GM12878 (cell line): ENCODE data around the gene POFUT2. TPM values are rescaled to one million over a fixed set of nuclear protein-coding genes. Genes with fewer than 3 reads are reported as not detected.

ENCODE experiments used
- ATAC-seq: fragments of 200-7000 bp; cut with Tn5 transposase; 3 replicates; pipeline ENCODE4 v1.9.1; 2020; ENCODE audit warnings: mild to moderate bottlenecking, moderate library complexity
- BruUV-seq: library from RNA; stranded (reverse); fragments of 400-500 nt; replicated peaks from 2 replicates; lab custom pipeline; 2021; lab: Mats Ljungman, UMichigan
- CTCF ChIA-PET: fragments of 300-600 bp; sonication (Branson Sonifier 250); formaldehyde crosslinking; extraction: SDS; loops from one replicate; lab custom pipeline; 2021; ENCODE audit warnings: inconsistent platforms; lab: Yijun Ruan, JAX
- POLR2A ChIA-PET: fragments of 350-600 bp; formaldehyde crosslinking; extraction: SDS; loops from one replicate; lab custom pipeline; 2021; ENCODE audit warnings: inconsistent platforms; lab: Charles Lee
- RAD21 ChIA-PET: fragments of 300-600 bp; sonication (Branson Sonifier 250); formaldehyde crosslinking; loops from one replicate; lab custom pipeline; 2023; ENCODE audit warnings: antibody characterized with exemption; ENCODE audit not compliant: unreplicated experiment; lab: Charles Lee
- SMC1A ChIA-PET: fragments of 300-600 bp; sonication (Branson Sonifier 250); formaldehyde crosslinking; loops from one replicate; lab custom pipeline; 2023; ENCODE audit not compliant: unreplicated experiment, uncharacterized antibody; lab: Charles Lee
- DNase-seq: peaks from one replicate; pipeline ENCODE4 v3.0.0-alpha.2; 2011; ENCODE audit warnings: low read depth, low spot score
- FAIRE-seq: peaks from 3 replicates; lab custom pipeline; 2011; peaks lifted over from hg19 to GRCh38; lab: Jason Lieb, UNC
- H2AFZ ChIP-seq: 2 replicates; pipeline ENCODE4 v1.6.0; 2011; ENCODE audit warnings: low read depth, low read length, control low read depth; ENCODE audit not compliant: control insufficient read depth
- H3K27ac ChIP-seq: 2 replicates; pipeline ENCODE4 v1.5.1; 2011; ENCODE audit warnings: control low read depth; ENCODE audit not compliant: control insufficient read depth, insufficient read depth
- H3K27me3 ChIP-seq, 2 experiments: replicated peaks in 1 of 2; 2 replicates each; pipeline versions ENCODE4 v1.6.0 to v1.6.1; 2011; ENCODE audit warnings: low read length in 1 of 2; ENCODE audit not compliant: control insufficient read depth in 2 of 2, insufficient read depth in 2 of 2
- H3K36me3 ChIP-seq, 2 experiments: 2 replicates each; pipeline ENCODE4 v1.5.1; 2011; ENCODE audit warnings: low read length in 1 of 2; ENCODE audit not compliant: control insufficient read depth in 2 of 2, insufficient read depth in 2 of 2
- H3K4me1 ChIP-seq: 2 replicates; pipeline ENCODE4 v1.6.1; 2011; ENCODE audit warnings: mild to moderate bottlenecking, low read length, moderate library complexity, mixed read lengths; ENCODE audit not compliant: control insufficient read depth, insufficient read depth
- H3K4me2 ChIP-seq: 2 replicates; pipeline ENCODE4 v1.6.0; 2011; ENCODE audit warnings: control low read depth; ENCODE audit not compliant: control insufficient read depth, insufficient read depth
- H3K4me3 ChIP-seq: fragments of 200-600 bp; sonication (generic); 2 replicates; pipeline ENCODE4 v1.5.1; 2016
- H3K79me2 ChIP-seq: 2 replicates; pipeline ENCODE4 v1.6.0; 2011; ENCODE audit warnings: low read length; ENCODE audit not compliant: control insufficient read depth, insufficient read depth
- H3K9ac ChIP-seq: 2 replicates; pipeline ENCODE4 v1.8.0; 2011; ENCODE audit warnings: low read length, control low read depth, mixed read lengths; ENCODE audit not compliant: control insufficient read depth, insufficient read depth
- H3K9me3 ChIP-seq: replicated peaks from 3 replicates; pipeline ENCODE4 v1.5.1; 2011; ENCODE audit warnings: mild to moderate bottlenecking, low read length; ENCODE audit not compliant: control insufficient read depth, insufficient read depth
- H4K20me1 ChIP-seq: 2 replicates; pipeline ENCODE4 v1.6.0; 2011; ENCODE audit not compliant: control insufficient read depth, insufficient read depth
- DPF2 ChIP-seq: fragments of 450-650 bp; IDR thresholded peaks from 2 replicates; pipeline ENCODE4 v1.6.1; 2017; ENCODE audit warnings: mild to moderate bottlenecking
- ETV6 ChIP-seq, 2 experiments: fragments of 450-650 bp in 1 of 2; IDR thresholded peaks in 1 of 2; conservative IDR thresholded peaks in 1 of 2; 2 replicates each; pipeline ENCODE4 v1.6.1; 2014; ENCODE audit warnings: antibody characterized with exemption in 1 of 2, borderline replicate concordance in 1 of 2, low read depth in 1 of 2, mild to moderate bottlenecking in 1 of 2, moderate library complexity in 1 of 2
- FOS ChIP-seq: IDR thresholded peaks from 3 replicates; pipeline ENCODE4 v1.6.1; 2011; ENCODE audit warnings: borderline replicate concordance; ENCODE audit not compliant: insufficient read length; ENCODE audit errors: extremely low read depth
- MXI1 ChIP-seq: fragments of 150-350 bp; IDR thresholded peaks from 2 replicates; pipeline ENCODE4 v1.6.1; 2011; ENCODE audit warnings: low read depth, mild to moderate bottlenecking, inconsistent platforms, low read length, improper control_type of control experiment
- PAX8 ChIP-seq: fragments of 450-650 bp; IDR thresholded peaks from 2 replicates; pipeline ENCODE4 v1.6.1; 2017; ENCODE audit warnings: mild to moderate bottlenecking, moderate library complexity
- SMAD1 ChIP-seq: fragments of 450-650 bp; IDR thresholded peaks from 2 replicates; pipeline ENCODE4 v1.6.1; 2018; ENCODE audit warnings: mild to moderate bottlenecking, low read depth; ENCODE audit not compliant: partially characterized antibody
- SMAD5 ChIP-seq: IDR thresholded peaks from 2 replicates; pipeline ENCODE4 v1.6.1; 2016; ENCODE audit warnings: antibody characterized with exemption, low read depth
- ZBTB11 ChIP-seq: fragments of 450-650 bp; formaldehyde crosslinking; IDR thresholded peaks from 2 replicates; pipeline ENCODE4 v1.5.0; 2022; ENCODE audit warnings: mild to moderate bottlenecking, missing genetic modification characterization
- ZNF384 ChIP-seq: IDR thresholded peaks from 2 replicates; pipeline ENCODE4 v1.6.1; 2012; ENCODE audit warnings: low read depth, mild to moderate bottlenecking, low read length, improper control_type of control experiment, borderline replicate concordance
- ZZZ3 ChIP-seq: IDR thresholded peaks from 2 replicates; pipeline ENCODE4 v1.6.1; 2011; ENCODE audit warnings: low read depth; ENCODE audit not compliant: control insufficient read depth, insufficient read length
- WGBS: methylation state at CpG from one replicate; pipeline ENCODE4 v1.1.6; 2016; ENCODE audit warnings: low lambda C conversion rate; ENCODE audit not compliant: insufficient replicate concordance, insufficient coverage; ENCODE audit errors: missing lambda C conversion rate; 5-methylcytosine and 5-hydroxymethylcytosine counted together
- in situ Hi-C: fragments of 300-500 bp; cut with MboI; formaldehyde crosslinking; loops from 9 replicates; pipeline ENCODE4 v1.14.3; 2018; ENCODE audit warnings: mixed read lengths
- intact Hi-C: fragments of 100-400 bp; cut with micrococcal nuclease; formaldehyde crosslinking; loops from one replicate; pipeline ENCODE4 v1.14.2; 2022; ENCODE audit not compliant: unreplicated experiment
- polyA plus RNA-seq, 11 experiments: library from polyadenylated mRNA; depleted of rRNA in 4 of 11; unstranded in 6 of 11; stranded (reverse) in 5 of 11; fragments of >200 nt; fragmentation: Nextera tagmentation in 4 of 11; fragmentation: Illumina TruSeq in 1 of 11; extraction: Ambion mirVana in 4 of 11; extraction: Trizol in 1 of 11; gene quantifications; 1 replicate in 1 of 11; 2 replicates in 10 of 11; pipeline versions ENCODE4 v1.2.1 to v1.2.3, GENCODE V29; 2011 to 2016; ENCODE audit warnings: inconsistent platforms in 2 of 11, missing spikeins in 2 of 11, low read depth in 1 of 11
- total RNA-seq, 4 experiments: library from RNA; depleted of rRNA in 3 of 4; stranded (reverse); fragments of >200 nt in 3 of 4; fragmentation: Illumina TruSeq in 1 of 4; extraction: Trizol in 1 of 4; gene quantifications; 2 replicates each; pipeline versions ENCODE4 v1.2.1 to v1.2.3, GENCODE V29; 2013 to 2021
- TF ChIP-seq, protein P1 (sequence below): fragments of 450-650 bp; IDR thresholded peaks from 2 replicates; pipeline ENCODE4 v1.6.1; 2017; ENCODE audit warnings: borderline replicate concordance

The POFUT2 gene
- total and polyA plus RNA-seq, 10 of the 15 experiments (the other 5 are each of a cell fraction or from before 2014, with no cell fraction given) = 1.2 to 15.1 (median 6.8) TPM

- H3K4me2 ChIP-seq = no peak overlapping the region
- CTCF ChIA-PET = no interaction called here
- RAD21 ChIA-PET = no interaction called here
- H3K79me2 ChIP-seq = no peaks in the 10 kb centered on the region
- peak; percentile 20; the same call in 1 of the 3 replicates for ATAC-seq
- no peak overlapping the region for H3K27ac ChIP-seq
- no peak overlapping the region for H2AFZ ChIP-seq
- H3K9ac ChIP-seq = no peak overlapping the region
- no peaks in the 10 kb centered on the region for H3K4me1 ChIP-seq
- TF ChIP-seq SMAD1 (no peak), ZZZ3 (no peak), ZNF384 (no peak), FOS (no peak), PAX8 (no peak), DPF2 (no peak), SMAD5 (no peak), ETV6 (conservative IDR thresholded peaks at IDR 0.05 in 1 of 2, IDR thresholded peaks at IDR 0.05 in 1 of 2; ENCODE audit: borderline replicate concordance in 1 of 2, low read depth in 1 of 2) (no peak), MXI1 (no peak), ZBTB11 (no peak)
- TF ChIP-seq, protein P1, sequence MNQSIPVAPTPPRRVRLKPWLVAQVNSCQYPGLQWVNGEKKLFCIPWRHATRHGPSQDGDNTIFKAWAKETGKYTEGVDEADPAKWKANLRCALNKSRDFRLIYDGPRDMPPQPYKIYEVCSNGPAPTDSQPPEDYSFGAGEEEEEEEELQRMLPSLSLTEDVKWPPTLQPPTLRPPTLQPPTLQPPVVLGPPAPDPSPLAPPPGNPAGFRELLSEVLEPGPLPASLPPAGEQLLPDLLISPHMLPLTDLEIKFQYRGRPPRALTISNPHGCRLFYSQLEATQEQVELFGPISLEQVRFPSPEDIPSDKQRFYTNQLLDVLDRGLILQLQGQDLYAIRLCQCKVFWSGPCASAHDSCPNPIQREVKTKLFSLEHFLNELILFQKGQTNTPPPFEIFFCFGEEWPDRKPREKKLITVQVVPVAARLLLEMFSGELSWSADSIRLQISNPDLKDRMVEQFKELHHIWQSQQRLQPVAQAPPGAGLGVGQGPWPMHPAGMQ = no peak
- H3K4me3 ChIP-seq = no peak overlapping the region
- no peaks in the 10 kb centered on the region for H3K36me3 ChIP-seq
- no peak for FAIRE-seq
- SMC1A ChIA-PET = interaction anchor here (1.5 kb wide), 1 partner anchor 74 kb away, joined by 3 read pairs; no protein-coding TSS in a partner anchor
- H4K20me1 ChIP-seq = 0 out of 2 replicates have a peak, but pooled peaks cover 3% of the 10 kb centered on the region
- BruUV-seq = no TSS peak
- POLR2A ChIA-PET = no interaction called here
- intact Hi-C loops = no loop called here
- no peaks in the 10 kb centered on the region for H3K27me3 ChIP-seq
- in situ Hi-C loops = no loop called here
- DNase-seq = no peak
- H3K9me3 ChIP-seq = no peaks in the 10 kb centered on the region
- 37% methylated on average over 10 of the region's 10 CpGs for WGBS
These were observed 60.0 kb downstream of the POFUT2 start for GRCh38 chr21:45227735-45228134.
